Frontal cortex (tissue), 4 donors: ENCODE data around the gene MT1E. TPM values are rescaled to one million over a fixed set of nuclear protein-coding genes. Genes with fewer than 3 reads are reported as not detected.
"Not testable (repeated sequence)": the region's sequence is repeated elsewhere in the genome, so short reads cannot be mapped to it uniquely, and the experiment has no call there.

Experiments used
- DNase-seq, 2 donors: peaks; one replicate each; pipeline ENCODE4 v3.0.0; 2012; ENCODE audit warnings: low spot score in 2 of 2
- FAIRE-seq: peaks from 2 replicates; lab custom pipeline; 2012; peaks lifted over from hg19 to GRCh38; lab: Jason Lieb, UNC
- total RNA-seq: library from RNA; depleted of rRNA; stranded (reverse); fragments of >200 nt; gene quantifications from one replicate; pipeline ENCODE4 v1.2.3, GENCODE V29; 2014
- donor health status: control.
- donor health status: control.
- donor health status: control.

The MT1E gene
- total RNA-seq, 1 donor from 2014 or later, result 5.7 TPM

DNA sequence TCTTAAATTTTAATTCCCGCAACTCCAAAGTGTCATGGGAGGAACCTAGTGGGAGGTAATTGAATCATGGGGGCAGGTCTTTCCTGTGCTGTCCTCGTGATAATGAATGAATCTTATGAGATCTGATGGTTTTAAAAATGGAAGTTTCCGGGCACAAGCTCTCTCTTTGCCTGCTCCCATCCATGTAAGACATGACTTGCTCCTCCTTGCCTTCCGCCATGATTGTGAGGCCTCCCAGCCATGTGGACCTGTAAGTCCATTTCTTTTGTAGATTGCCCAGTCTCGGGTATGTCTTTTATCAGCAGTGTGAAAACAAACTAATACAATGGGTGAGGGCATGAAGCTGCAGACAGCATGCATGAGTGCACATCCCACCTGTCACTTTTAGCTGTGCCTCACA is 2.4 kb upstream of the MT1E start:
- not testable (repeated sequence) for DNase-seq, FAIRE-seq

DNA sequence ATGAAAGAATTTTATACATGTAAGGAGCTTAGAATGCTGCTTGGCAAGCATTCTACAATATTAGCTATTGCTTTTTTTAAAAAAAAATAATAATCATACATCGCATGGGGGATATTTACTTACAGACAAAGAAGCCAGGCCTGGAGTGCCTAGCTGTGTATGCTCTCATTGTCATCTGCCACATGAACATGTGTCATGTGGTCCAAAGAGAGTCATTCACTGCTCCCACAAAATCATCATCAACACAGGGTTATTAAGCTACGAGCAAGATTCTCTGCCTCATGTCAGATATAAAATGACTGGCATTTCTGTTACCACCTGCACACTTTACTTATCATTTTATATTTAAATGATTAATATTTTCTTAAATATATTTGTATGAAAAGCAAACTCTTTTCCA is 1.9 kb upstream of the MT1E start:
- DNase-seq (no peak), FAIRE-seq (no peak)

DNA sequence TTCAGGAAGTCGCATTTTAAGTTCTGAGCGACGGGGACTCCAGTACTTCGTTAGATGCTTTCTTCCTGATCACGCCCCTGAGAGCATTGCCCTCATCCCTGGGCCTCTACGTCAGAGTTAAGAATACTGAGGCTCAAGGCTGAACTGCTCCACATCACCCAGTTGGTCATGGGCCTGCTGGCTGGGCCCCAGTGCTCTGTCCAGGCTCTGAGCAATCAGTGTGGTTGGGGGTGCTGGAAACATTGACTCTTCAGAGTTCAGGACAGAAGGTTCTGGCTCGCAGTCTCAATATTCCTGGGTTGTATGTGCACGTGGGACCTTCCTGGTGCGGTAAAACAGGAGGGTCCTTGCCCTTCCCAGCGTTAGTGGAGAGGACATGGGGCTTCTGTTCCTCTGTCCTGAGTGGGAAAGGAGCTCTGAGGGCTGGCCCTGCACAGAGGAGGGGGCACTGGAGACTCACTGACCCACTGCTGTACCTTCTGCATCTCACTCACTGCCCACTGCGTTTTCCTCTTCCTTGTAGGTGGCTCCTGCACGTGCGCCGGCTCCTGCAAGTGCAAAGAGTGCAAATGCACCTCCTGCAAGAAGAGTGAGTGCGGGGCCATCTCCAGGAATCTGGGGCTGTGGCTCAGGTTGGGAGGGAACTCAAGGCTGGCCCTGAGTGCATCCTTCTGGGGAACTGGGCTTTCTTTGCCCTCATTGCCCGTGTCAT is 518 bp downstream of the MT1E start:
- no peak for DNase-seq

DNA sequence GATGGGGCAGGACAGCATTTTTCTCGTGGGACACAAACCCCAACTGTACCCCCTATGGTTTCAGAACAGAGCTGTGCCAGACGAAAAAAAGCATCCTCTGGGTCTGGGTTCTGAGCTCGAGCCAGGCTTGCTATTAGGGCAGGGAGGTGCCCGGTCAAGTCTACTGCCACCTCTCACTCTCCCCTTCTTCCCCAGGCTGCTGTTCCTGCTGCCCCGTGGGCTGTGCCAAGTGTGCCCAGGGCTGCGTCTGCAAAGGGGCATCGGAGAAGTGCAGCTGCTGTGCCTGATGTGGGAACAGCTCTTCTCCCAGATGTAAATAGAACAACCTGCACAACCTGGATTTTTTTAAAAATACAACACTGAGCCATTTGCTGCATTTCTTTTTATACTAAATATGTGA is 1.1 kb downstream of the MT1E start:
- FAIRE-seq (no peak), DNase-seq (no peak)

More for the DNA sequence above, 518 bp downstream of the MT1E start:
- no peak for FAIRE-seq

DNA sequence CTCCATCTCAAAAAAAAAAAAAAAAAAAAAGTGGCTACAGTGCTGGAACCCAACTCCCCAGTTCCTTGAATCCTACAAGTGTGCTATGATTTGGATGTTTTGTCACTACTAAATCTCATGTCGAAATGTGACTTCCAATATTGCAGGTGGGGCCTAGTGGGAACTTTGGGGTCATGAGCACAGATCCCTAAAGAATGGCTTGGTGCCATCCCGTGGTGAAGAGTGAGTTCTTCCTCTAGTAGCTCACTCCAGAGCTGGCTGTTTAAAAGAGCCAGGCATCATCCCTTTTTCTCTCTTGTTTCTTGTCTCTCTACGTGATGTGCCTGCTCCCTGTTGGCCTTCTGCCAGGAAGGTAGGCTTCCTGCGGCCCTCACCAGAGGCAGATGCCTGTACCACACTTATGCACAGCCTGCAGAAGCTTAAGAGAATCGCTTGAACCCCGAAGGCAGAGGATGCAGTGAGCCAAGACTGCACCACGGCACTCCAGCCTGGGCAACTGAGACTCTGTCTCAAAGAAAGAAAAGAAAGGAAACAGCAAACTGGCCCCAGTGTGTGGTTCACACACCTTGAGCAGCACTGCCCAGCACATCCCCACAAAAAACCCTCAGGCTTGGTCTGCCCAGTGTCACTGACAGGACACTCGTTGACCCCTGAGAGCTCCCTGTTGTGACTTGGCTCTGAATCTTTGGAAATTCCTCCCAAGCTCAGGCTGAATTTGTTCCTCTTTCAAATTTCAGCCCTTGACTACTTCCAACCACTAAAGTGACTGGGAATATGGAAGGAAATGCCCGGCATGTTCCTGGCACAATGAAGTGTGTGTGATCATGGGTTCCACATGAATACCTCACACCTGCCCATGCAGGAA is 3.1 kb downstream of the MT1E start:
- no peak for FAIRE-seq

DNA sequence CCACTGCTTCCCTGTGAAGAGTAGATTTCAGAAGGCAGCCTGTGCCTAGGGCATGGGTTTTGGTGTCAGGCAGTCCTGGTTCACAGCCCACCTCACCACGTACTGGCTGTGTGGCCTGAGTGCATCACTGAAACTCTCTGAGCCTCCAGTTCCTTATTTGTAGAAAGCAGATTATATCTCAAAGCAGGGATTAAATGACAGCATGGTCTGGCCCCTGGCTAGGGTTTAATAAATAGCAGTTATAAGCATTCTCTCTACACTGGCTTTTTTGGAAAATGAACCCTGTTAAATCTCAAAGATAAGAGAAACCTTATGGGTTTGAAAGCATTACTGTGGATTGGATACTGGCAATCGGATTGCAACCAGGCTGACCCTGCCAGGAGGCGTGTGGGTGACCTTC is 4.0 kb downstream of the MT1E start:
- DNase-seq (no peak), FAIRE-seq (no peak)

More for the DNA sequence above, 3.1 kb downstream of the MT1E start:
- no peak for DNase-seq

DNA sequence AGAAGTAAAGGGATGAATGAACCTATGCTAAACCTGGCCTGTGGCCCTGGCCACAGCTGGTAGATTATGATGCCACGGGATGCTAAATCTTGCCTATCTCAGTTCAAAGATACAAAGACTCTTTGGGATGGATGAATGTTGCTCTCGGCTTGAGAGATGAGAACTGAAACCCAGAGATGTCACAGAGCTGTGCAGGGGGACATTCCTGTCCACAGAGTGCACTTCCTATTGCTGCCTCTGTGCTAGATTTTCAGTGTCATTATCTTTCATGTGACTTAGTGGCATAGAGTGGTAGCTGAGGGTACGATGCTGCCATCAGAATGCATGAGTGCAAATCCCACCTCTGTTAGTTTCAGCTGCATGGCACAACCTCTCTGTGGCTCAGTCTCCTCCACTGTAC is 4.6 kb downstream of the MT1E start:
- FAIRE-seq (no peak), DNase-seq (no peak)

DNA sequence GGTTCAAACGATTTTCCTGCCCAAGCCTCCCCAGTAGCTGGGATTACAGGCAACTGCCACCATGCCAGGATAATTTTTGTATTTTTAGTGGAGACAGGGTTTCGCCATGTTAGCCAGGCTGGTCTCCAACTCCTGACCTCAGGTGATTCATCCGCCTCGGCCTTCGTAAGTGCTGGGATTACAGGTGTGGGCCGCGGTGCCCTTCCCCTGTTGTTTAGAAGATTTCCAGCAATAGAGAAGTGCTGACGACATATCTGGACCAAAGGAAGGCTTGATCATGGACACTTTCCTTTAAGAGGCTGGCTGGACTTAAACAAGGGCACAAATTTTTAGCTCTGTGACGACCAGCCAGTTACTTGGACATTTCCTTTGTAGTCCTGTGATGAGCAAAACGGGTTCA is 5.6 kb downstream of the MT1E start:
- DNase-seq (no peak), FAIRE-seq (no peak)

DNA sequence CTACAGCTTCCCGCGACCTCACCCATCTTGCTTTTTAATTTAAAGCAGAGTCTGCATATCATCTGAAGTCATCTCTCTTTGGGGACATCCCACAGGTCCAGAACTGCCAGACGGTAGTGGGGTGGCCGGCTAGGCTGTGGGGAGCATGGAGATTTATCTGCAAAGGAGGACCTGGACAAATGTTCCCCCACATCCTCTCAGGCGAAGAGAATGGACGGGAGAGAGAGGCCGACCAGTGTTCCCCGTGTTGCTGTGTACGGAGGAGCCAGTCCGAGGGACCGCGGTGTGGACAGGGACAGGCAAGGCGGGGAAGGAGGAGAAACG is 6.2 kb downstream of the MT1E start:
- FAIRE-seq, result no peak
- no peak for DNase-seq

DNA sequence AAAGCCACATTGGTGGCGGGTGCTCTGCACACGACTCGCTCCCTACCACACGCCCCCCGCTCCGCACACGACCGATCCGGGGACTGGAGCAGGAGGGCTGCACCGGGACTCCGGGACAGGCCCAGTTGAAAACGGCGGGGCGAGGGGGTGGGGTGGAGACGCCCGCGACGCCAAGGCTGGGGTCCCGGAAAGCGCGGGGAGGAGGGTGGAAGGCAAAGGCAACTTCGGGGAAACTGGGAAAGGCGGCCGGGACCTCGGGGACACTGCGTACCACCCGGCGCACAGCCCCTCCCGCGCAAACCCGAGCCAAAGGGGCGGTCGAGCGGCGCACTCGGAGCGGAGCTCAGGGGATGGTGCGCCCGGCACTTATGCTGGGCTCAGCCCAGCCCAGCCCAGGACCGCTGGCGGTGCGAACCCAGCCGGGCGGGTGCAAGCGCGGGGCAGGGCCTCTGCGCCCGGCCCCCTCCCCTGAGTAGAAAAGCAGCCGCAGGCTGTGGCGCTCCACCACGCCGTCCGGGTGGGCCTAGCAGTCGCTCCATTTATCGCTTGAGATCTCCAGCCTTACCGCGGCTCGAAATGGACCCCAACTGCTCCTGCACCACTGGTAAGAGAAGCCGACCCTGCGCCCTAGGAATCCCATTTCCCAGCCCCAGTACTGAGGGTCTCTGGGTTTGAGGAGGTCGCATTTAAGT is 6.7 kb downstream of the MT1E start, which contains the start of gene MT1M:
TSS of gene MT1M (plus strand) at position 504 of the 692 bp plus-strand sequence. CDS start at position 577, 73 bp downstream.
- peak; percentile 59 to 65 for DNase-seq
- FAIRE-seq, result no peak

DNA sequence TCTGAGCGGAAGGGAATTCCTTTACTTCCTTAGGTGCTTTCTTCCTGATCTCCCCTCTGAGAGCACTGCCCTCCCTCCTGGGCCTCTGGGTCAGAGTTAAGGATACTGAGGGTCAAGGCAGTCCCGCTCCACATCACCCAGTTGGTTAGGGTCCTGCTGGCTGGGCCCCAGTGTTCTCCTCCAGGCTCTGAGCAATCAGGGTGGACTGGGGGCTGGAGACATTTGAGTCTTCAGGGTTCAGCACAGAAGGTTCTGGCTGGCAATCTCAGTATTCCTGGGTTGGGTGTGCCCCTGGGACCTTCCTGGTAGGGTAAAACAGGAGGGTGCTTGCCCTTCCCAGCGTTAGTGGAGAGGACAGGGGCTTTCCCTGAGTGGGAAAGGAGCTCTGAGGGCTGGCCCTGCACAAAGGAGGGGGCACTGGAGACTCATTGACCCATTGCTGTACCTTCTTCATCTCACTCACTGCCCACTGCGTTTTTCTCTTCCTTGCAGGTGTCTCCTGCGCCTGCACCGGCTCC is 7.3 kb downstream of the MT1E start:
- DNase-seq, result no peak
- no peak for FAIRE-seq

DNA sequence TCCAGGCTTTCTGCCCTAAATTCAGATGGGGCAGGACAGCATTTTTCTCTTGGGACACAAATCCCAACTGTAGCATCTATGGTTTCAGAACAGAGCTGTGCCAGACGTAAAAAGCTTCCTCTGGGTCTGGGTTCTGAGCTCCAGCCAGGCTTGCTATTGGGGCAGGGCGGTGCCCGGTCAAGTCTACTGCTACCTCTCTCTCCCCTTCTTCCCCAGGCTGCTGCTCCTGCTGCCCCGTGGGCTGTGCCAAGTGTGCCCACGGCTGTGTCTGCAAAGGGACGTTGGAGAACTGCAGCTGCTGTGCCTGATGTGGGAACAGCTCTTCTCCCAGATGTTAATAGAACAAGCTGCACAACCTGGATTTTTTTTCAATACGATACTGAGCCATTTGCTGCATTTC is 8.0 kb downstream of the MT1E start:
- no peak for FAIRE-seq
- DNase-seq, result no peak

DNA sequence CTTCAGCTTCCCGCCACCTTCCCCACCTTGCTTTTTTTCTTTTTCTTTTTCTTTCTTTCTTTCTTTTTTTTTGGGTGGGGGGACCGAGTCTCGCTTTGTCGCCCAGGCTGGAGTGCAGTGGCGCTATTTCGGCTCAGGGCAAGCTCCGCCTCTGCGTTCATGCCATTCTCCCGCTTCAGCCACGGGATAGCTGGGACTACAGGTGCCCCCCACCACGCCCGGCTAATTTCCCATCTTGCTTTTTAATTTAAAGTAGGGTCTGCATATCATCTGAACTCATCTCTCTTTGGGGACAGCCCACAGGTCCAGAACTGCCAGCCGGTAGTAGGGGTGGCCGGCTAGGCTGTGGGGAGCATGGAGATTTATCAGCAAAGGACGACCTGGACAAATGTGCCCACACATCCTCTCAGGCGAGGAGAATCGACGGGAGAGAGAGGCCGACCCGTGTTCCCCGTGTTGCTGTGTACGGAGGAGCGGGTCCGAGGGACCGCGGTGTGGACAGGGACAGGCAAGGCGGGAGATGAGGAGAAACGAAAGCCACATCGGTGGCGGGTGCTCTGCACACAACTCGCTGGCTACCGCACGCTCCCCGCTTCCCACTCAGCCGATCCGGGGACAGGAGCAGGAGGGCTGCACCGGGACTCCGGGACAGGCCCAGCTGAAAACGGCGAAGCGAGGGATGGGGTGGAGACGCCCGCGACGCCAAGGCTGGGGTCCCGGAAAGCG is 9.3 kb downstream of the MT1E start:
- no peak for FAIRE-seq
- no peak for DNase-seq

DNA sequence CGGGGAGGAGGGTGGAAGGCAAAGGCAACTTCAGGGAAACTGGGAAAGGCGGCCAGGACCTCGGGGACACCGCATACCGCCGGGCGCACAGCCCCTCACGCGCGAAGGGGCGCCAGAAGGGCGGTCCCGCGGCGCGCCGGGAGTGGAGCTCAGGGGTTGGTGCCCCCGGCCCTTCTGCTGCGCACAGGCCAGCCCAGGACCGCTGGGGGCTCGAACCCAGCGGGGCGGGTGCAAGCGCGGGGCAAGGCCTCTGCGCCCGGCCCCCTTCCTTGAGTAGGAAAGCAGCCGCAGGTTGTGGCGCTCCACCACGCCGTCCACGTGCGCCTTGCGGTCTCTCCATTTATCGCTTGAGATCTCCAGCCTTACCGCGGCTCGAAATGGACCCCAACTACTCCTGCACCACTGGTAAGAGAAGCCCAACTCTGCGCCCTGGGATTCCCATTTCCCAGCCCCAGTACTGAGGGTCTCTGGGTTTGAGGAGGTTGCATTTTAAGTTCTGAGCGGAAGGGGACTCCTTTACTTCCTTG is 9.9 kb downstream of the MT1E start:
- FAIRE-seq (no peak), DNase-seq (no peak)

DNA sequence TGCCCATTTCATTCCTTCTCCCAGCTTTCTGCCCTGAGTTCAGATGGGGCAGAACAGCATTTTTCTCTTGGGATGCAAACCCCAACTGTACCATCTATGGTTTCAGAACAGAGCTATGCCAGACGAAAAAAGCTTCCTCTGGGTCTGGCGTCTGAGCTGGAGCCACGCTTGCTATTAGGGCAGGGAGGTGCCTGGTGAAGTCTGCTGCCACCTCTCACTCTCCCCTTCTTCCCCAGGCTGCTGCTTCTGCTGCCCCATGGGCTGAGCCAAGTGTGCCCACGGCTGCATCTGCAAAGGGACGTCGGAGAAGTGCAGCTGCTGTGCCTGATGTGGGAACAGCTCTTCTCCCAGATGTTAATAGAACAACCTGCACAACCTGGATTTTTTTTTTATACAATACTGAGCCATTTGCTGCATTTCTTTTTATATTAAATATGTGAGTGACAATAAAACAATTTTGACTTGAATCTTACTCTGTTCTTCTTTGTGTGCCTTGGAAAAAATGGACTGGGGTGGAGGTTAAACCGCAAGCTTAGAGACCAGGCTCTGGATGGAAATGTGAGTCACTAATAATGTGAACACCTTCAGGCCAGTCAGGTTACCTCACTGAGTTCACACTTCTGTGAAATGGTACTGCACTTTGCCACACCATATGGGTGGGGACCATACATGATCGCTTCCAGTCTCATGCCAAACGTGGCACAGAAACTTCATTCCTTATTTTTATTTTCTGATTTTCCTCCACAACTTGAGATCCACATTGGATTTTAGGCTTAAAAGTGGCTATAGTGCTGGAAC is 11.2 kb downstream of the MT1E start:
- FAIRE-seq (no peak), DNase-seq (no peak)

DNA sequence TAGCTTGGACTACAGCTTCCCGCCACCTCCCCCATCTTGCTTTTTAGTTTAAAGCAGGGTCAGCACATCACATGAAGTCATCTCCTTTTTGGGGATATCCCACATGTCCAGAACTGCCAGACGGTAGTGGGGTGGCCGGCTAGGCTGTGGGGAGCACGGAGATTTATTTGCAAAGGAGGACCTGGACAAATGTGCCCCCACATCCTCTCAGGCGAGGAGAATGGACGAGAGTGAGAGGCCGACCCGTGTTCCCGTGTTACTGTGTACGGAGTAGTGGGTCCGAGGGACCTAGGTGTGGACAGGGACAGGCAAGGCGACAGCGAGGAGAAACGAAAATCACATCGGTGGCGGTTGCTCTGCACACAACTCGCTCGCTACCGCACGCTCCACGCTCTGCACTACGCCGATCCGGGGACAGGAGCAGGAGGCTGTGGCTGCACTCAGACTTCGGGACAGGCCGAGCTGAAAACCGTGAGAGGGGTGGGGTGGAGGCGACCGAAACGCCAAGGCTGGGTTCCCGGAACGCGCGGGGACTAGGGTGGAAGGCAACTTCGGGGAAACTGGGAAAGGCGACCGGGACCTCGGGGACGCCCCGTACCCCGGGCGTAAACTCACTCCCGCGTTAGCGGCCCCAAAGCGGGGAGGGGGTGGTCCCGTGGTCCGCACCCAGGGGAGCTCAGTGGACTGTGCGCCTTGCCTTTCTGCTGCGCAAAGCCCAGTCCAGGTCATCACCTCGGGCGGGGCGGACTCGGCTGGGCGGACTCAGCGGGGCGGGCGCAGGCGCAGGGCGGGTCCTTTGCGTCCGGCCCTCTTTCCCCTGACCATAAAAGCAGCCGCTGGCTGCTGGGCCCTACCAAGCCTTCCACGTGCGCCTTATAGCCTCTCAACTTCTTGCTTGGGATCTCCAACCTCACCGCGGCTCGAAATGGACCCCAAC is 12.5 kb downstream of the MT1E start, which contains the start of gene MT1A:
TSS of gene MT1A (plus strand) at position 853 of the 937 bp plus-strand sequence. CDS start at position 926, 73 bp downstream.
- DNase-seq (peak; percentile 54 to 71), FAIRE-seq (no peak)

DNA sequence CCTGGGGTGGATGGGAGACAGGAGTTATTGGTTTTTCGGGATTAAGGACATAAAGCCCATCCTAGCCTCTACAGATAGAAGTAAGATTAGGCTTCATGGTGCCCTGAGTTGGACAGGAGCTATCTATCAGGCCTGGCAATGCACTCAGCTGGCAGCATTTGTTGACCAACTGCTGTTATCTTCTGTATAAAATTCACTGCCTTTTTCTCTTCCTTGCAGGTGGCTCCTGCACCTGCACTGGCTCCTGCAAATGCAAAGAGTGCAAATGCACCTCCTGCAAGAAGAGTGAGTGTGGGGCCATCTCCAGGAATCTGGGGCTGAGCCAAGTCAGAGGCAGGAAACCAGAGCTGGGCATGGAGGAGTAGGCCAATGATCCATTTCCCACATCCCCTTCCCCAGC is 13.5 kb downstream of the MT1E start:
- DNase-seq (no peak), FAIRE-seq (no peak)

DNA sequence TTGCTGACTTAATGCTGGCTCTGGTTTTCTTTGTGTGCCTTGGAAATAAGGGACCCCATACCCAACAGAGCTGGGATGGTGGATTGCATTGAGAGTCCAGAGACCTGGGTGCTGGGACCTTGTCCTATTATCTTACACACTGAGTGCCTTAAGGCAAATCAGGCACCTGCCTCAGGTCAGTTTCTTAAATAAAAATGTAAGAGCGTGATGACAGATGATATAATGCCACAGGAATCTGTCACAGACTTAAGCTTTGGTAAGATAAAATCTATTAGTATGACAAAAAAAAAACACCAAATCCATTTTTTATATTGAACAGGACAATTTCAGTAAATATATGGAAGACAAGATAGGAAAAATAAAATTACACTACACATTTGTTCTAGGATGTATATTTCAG is 14.5 kb downstream of the MT1E start:
- FAIRE-seq (no peak), DNase-seq (no peak)
